GM18858 (cell line): ENCODE data around the gene ANKRD61.
"Not testable (repeated sequence)": the region's sequence is repeated elsewhere in the genome, so short reads cannot be mapped to it uniquely, and the experiment has no call there.

ENCODE experiments used
- ATAC-seq: cut with Tn5 transposase; IDR thresholded peaks from one replicate; pipeline ENCODE4 v1.9.1; 2021; ENCODE audit not compliant: unreplicated experiment

ANKRD61 gene

GRCh38 chr7:6030988-6031387 is at the start of gene ANKRD61:
ANKRD61 (plus strand) TSS chr7:6031376; CDS start chr7:6031376, 0 bp downstream.
- ATAC-seq = no peak

- not testable (repeated sequence) for ATAC-seq
Observed at GRCh38 chr7:5987061-5987460, 44.1 kb upstream of the ANKRD61 start.

DNA sequence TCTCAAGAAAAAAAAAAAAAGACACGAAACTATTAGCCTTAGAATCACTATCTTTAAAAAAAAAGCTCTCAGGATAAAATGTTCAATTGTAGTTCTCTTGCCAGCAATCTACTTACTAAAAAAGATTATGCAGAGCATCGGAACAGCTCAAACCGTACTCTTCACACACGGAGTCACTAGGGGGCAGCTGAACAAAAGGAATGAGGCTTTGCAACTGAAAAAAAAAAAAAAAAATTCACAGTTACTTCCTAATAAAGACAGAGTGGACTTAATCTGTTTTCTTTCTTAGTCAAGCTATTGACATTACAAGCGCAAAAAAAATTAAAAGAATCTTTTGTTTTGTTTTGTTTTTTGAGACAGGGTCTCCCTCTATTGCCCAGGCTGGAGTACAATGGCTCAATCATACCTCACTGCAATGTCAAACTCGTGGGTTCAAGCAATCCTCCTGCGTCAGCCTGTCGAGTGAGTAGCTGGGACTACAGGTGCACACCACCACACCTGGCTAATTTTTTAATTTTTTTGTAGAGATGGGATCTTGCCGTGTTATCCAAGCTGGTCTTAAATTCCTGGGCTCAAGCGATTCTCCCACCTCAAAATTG is 33.9 kb upstream of the ANKRD61 start:
- no peak for ATAC-seq

GRCh38 chr7:6007386-6007785 is 23.8 kb upstream of the ANKRD61 start:
- no peak for ATAC-seq

- not testable (repeated sequence) for ATAC-seq
Observed at GRCh38 chr7:6007835-6008590, 23.2 kb upstream of the ANKRD61 start.

DNA sequence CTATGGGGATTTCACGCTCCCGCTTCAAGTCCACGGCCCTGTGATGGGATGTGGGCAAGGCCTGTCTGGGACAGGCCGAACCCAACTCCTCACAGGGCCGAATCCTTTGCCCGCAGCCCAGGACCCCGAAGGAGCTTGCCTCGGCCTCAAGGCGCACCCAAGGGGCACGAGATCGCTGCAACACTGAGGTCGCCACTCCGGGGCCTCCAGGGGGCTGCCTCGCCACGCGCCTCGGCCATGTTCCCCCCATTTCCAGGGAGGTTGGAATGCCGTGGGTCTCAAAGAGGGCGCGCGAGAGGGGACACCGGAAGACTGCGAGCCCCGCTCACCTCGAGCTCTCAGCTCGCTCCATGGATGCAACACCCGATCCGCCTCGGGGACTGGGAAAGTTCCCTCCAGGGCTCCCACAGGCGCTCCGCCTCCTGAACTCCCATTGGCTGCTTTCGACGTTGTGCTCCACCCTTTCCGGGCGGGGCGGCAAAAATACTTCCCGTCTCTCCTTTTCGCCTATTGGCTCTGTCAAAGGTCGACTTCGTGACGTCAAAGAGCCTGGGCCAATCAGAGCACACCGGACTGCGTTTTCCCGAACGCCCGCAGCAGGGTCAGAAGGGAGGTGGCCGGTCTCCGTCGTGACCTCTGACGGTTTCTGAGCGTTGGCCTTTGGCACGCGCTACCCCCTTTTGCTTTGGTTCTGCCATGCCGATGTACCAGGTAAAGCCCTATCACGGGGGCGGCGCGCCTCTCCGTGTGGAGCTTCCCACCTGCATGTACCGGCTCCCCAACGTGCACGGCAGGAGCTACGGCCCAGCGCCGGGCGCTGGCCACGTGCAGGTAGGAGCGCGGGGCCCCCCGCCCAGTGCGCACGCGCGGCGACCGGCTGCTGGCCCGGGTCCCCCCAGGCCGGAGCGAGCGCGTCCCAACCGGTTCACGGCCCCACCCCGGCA is 22.2 kb upstream of the ANKRD61 start, which contains the start of the genes AIMP2 and PMS2:
Gene AIMP2, plus strand, starts transcription at position 605 of the 944 bp plus-strand sequence. Its CDS starts 92 bp downstream, at position 697.
Gene PMS2, minus strand, starts transcription at position 382 of the 944 bp plus-strand sequence. Its CDS starts 30 bp downstream, at position 352.
- ATAC-seq = peak; percentile 81

GRCh38 chr7:6010370-6010769 is 20.8 kb upstream of the ANKRD61 start:
- not testable (repeated sequence) for ATAC-seq

DNA sequence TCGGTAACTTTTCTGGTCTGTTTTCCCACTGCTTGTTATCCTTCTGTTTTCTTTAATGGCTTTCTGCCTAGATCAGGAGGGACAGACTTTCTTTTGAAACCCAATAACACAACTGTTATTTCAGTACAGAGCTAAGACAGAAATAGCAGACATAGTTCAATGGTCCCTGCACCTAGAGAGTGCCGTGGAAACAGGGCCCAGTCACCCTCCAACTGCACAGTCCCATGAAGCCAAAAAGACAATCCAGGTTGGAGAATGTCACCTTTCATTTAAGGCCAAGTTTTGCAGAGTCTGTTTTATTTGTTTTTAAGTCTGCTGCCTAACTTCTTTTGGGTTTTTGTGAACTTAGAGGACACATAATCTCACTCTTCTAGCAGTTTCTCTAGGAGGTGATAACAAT is 19.6 kb upstream of the ANKRD61 start:
- ATAC-seq = no peak

DNA sequence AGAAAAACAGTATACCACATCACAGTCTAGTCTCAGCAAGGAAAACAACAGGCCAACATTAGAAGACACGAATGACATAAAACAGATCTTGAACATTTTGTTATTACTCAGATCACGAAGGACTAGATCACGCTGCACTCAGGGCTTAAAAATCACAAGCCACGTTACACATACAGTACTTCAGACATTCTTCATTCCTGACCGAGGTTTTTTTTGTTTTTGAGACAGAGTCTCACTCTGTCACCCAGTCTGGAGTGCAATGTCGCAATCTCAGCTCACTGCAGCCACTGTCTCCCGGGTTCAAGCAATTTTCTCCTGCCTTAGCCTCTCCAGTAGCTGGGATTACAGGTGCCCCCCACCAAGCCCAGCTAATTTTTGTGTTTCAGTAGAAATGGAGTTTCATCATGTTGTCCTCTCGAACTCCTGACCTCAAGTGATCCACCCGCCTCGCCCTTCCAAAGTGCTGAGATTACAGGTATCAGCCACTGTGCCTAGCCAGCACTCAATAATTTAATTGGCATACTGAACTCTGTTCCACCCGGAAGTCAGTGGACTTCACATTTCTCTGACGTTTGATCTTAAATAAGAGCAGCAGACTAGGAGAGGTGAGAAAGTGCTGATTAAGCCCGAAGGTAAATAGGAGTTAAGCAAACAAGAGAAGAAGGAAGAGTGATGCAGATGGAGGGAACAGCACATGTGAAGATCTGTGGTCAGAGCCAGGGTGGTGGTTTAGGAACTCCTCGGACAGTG is 18.6 kb upstream of the ANKRD61 start:
- no peak for ATAC-seq

- no peak for ATAC-seq
Observed at GRCh38 chr7:6015917-6016652, 15.1 kb upstream of the ANKRD61 start.

- ATAC-seq = no peak
Observed at GRCh38 chr7:6016653-6016966, 14.6 kb upstream of the ANKRD61 start.

DNA sequence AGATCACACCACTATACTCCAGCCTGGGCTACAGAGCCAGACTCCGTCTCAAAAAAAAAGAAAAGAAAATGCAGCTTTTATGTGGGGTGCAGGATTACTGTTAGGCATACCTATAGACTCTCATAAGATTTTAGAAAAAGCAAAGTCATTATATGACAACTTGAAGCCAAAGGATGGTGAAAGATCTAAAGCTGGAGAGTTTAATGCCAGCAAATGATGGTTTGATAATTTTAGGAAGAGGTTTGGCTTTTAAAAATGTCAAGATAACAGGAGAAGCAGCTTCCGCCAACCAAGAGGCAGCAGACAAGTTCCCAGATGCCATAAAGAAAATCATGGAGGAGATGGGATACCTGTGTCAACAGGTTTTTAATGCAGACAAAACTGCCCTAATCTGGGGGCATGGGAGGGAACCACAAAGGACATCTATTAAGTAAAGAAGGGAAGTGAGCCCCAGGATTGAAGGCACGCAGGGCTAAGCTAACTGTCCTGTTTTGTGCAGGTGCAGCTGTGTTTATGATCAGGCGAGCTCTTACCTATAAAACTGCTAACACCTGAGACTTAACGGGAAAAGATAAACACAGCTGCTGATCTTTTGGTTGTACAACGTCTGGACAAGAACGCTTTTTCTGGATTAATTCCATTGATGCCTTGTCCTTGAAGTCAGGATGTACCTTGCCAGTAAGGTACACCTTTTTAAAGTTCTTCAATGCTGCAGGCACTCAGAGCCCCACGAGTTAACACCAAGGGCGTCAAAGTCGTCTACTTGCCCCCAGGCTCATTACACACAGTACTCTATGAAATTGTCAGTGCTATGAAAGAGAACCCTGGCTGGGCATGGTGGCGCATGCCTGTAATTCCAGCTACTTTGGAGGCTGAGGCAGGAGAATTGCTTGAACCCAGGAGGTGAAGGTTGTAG is 10.5 kb upstream of the ANKRD61 start:
- ATAC-seq = no peak

DNA sequence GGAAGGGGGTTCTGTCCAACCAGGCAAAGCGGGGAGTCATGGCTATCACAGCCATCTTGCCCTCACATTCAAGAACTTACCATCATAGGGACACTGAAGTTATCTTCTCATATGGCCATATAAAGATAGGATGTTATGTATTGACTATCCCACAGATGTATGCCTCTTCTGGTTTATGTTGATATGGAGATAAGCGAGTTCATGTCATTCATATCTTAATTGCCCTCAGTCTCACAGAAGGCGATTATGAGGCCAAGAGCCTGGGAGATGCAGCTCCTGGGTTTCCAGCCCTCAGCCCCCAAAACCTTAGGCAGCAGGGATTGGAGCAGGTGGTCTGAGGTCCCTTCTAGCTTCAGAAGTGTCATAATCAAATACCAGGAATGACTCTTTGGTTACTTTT is 8.5 kb upstream of the ANKRD61 start:
- no peak for ATAC-seq

DNA sequence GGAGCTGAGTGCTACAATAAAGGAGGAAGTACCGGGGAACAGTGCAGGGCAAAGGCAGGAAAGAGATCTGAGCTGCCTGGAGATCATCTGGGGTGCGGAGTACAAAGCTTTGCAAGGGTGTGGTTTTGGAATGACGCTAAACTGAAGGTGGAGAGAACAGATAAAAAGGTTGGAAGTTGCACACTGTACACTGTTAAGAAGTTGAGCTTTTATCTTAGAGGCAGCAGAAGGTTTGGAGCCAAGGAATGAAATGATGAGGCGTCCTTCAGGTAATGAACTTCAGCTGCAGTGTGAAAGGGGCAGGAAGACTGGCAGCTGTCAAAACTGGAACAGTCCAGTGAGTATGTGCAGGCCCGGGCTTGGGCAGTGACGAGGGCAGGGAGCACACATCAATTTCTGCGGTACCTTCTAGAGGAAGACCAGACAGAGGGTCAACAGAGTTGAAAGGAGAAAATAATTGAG is 7.2 kb upstream of the ANKRD61 start:
- ATAC-seq = no peak

- peak; percentile 79 for ATAC-seq
Observed at GRCh38 chr7:6026011-6026819, 5.0 kb upstream of the ANKRD61 start.

DNA sequence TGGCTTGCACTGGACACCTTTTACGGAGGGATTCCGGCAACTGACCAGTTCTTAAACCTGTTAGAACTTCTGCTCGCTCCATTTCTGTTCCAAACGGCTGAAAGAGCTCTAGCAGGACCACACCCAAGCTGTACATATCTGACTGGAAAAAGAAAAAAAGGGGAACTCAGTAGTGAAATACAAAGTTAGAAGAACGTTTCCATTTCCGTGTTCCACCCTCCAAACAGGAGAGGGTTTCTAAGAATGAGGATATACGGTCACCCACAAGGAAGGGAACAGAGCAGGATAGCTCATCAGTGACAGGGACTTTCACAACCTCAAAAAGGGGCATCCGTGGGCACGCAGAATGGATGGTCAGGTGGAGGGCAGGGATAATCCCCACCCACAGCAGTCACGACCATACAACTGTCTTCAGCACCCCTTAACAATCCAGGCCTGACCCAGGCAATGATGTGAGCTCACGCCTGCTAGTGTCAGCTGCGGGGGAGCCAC is 4.3 kb upstream of the ANKRD61 start:
- no peak for ATAC-seq

DNA sequence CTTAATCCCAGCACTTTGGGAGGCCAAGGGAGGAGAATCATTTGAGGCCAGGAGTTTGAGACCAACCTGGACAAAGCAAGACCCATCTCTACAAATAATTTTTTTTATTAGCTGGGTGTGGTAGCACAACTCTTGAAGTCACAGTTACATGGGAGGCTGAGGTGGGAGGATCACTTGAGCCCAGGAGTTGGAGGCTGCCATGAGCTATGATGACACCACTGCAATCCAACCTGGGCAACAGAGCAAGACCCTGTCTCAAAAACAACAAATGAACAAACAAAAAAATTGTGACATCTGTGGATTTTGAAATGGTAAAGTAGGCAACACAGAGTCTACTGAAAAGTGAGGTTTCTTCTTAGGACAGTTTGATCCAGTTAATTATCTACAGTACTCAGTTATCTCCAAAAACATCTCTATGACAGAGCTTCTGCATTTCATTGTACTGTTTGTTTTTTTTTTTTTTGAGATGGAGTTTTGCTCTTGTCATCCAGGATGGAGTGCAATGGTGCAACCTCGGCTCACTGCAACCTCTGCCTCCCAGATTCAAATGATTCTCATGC is 3.3 kb upstream of the ANKRD61 start:
- no peak for ATAC-seq

DNA sequence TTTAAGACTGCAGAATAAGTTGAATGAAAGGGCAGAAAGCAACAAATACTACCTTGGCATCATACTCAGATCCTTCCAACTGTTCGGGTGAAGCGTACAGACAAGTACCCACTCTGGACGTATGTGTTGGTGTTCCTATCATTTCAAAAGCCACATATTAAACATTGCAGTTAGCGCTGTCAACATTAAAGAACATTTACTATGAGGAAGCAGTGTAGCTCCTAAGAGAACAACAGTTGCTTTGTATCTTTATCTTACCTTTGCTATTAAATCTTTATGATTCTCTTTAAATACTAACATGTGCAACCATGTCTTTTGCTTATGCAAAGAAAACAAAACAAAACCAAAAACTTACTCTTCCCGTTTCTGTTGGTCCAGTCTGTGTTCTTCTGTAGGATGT is 2.6 kb upstream of the ANKRD61 start:
- no peak for ATAC-seq
